GM12892 (cell line): ENCODE data around the gene ACAP1.

Experiments
- POLR2A ChIP-seq: IDR thresholded peaks from 2 replicates; pipeline ENCODE4 v1.6.1; 2011; ENCODE audit warnings: low read depth, low read length, control low read depth
- POLR2AphosphoS5 ChIP-seq: IDR thresholded peaks from 2 replicates; pipeline ENCODE4 v1.6.1; 2011; ENCODE audit warnings: low read depth, low read length, control low read depth
- TAF1 ChIP-seq: IDR thresholded peaks from 2 replicates; pipeline ENCODE4 v1.6.1; 2011; ENCODE audit warnings: low read depth, mild to moderate bottlenecking, control low read depth, low read length, borderline replicate concordance

DNA sequence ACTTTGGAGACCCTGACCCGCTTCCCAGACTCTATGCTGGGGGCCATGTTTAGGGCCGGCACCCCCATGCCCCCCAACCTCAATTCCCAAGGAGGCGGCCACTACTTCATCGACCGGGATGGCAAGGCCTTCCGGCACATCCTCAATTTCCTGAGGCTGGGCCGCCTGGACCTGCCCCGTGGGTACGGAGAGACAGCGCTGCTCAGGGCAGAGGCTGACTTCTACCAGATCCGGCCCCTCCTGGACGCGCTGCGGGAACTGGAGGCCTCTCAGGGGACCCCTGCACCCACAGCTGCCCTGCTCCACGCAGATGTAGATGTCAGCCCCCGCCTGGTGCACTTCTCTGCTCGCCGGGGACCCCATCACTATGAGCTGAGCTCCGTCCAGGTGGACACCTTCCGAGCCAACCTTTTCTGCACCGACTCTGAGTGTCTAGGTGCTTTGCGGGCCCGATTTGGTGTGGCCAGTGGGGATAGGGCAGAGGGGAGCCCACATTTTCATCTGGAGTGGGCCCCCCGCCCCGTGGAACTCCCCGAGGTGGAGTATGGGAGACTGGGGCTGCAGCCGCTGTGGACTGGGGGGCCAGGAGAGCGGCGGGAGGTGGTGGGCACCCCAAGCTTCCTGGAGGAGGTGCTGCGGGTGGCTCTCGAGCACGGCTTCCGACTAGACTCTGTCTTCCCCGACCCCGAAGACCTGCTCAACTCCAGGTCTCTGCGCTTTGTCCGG, 16.7 kb downstream of the ACAP1 start:
- TF ChIP-seq POLR2A = no peak
- no peak for TF ChIP-seq TAF1
- TF ChIP-seq POLR2AphosphoS5 = no peak
